Activated naive CD8-positive, alpha-beta T cell treated with anti-CD3 and anti-CD28 coated beads for 36 hours (primary cell): ENCODE data around the gene CCM2. TPM values are rescaled to one million over a fixed set of nuclear protein-coding genes. Genes with fewer than 3 reads are reported as not detected.
A peak's percentile ranks its signal among the peaks of the same experiment; 100 is the strongest.

Experiments
- DNase-seq: peaks from one replicate; pipeline ENCODE4 v3.0.0; 2021
- H3K27ac Mint-ChIP-seq: one replicate; pipeline ENCODE4 v1.8.0; 2022; ENCODE audit warnings: mild to moderate bottlenecking, moderate library complexity, mixed read lengths
- H3K27me3 Mint-ChIP-seq: one replicate; pipeline ENCODE4 v1.8.0; 2022; ENCODE audit warnings: mild to moderate bottlenecking, mixed read lengths
- H3K36me3 Mint-ChIP-seq: one replicate; pipeline ENCODE4 v1.8.0; 2021; ENCODE audit warnings: mild to moderate bottlenecking, mixed read lengths
- H3K4me1 Mint-ChIP-seq: one replicate; pipeline ENCODE4 v1.8.0; 2021; ENCODE audit warnings: mixed read lengths
- H3K4me3 Mint-ChIP-seq: one replicate; pipeline ENCODE4 v1.8.0; 2022; ENCODE audit warnings: mild to moderate bottlenecking, moderate library complexity, mixed read lengths
- H3K9me3 Mint-ChIP-seq: one replicate; pipeline ENCODE4 v1.8.0; 2022; ENCODE audit warnings: mixed read lengths
- total RNA-seq, 2 experiments: library from RNA; stranded (reverse); gene quantifications; one replicate each; pipeline ENCODE4 v1.2.3, GENCODE V29; 2021

CCM2 gene
- total RNA-seq, 2 experiments from 2014 or later, result 50.8 to 51.6 TPM

DNA sequence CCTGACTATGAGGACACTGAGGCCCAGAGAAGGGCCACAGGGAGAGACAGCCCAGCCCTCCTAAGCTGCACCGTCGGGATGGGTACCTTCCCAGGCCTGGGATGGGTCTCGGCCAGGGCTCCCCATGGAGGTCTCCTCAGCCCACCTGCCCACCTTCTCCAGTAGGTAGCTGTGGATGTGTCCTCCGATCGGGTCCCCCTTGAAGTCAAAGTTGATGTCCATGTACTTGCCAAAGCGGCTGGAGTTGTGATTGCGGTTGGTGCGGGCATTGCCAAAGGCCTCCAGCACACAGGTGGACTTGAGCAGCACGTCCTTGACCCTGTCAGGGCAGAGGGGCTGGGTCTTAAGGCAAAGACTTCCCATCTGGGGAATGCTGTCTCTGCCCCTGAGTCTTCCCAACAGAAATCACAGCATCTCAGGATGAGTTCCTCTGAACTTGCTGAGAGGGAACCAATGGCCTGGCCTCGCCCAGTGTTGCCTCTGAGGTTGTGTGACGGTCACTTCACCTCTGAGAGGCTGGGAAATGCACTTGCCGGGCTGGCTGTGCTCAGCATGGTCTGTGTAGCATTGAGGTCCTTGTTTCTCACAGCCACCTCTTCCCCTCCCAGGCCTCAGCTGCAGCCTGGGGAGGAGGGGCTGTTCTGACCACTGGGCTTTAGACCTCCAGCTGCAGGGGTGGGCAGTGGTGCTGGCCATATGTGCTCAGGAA, 24.5 kb upstream of the CCM2 start:
- H3K4me3 Mint-ChIP-seq, result peak overlapping the region; percentile 34
- H3K9me3 Mint-ChIP-seq, result no peaks in the 10 kb centered on the region
- no peak for DNase-seq
- H3K27me3 Mint-ChIP-seq, result no peaks in the 10 kb centered on the region
- H3K36me3 Mint-ChIP-seq, result peaks cover 61% of the 10 kb centered on the region
- H3K27ac Mint-ChIP-seq, result peak overlapping the region; percentile 71
- peaks cover 38% of the 10 kb centered on the region for H3K4me1 Mint-ChIP-seq

DNA sequence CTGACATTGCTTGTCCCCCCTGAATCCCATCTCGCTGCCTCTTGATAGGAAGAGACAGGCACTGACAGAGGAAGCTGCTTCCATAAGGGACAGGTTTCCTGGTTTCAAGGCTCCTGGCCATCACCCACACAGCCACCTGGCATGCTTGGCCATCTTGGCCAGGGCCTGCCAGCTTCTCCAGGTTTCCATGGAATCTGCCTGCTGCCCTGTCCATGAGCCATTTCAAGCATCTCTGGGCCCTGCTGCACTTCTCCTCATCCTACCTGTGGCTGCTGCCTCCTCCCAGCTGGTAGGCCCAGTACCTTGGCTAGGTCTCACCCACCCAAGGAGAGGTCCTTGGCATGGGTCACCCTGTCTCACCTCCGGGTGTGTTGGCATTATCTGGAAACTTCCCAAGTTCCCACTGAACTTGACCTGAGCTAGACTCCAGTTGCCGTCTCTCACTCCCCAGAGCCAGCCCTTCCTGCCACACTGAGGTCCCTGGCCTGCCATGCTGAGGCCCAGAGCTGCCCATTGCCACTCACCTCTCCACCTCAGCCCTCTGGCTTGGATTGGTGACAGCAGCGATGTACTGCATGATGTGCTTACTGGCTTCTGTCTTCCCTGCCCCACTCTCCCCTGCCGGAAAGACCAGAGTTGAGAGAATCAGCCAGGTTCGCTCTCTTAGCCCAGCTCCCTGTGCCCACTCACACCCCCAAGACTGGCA, 23.8 kb upstream of the CCM2 start:
- Mint-ChIP-seq H3K27ac (peak overlapping the region; percentile 100), H3K27me3 (no peaks in the 10 kb centered on the region), H3K4me3 (peak overlapping the region; percentile 97), H3K36me3 (peaks cover 60% of the 10 kb centered on the region), H3K4me1 (peaks cover 44% of the 10 kb centered on the region), H3K9me3 (no peaks in the 10 kb centered on the region)
- DNase-seq, result no peak

DNA sequence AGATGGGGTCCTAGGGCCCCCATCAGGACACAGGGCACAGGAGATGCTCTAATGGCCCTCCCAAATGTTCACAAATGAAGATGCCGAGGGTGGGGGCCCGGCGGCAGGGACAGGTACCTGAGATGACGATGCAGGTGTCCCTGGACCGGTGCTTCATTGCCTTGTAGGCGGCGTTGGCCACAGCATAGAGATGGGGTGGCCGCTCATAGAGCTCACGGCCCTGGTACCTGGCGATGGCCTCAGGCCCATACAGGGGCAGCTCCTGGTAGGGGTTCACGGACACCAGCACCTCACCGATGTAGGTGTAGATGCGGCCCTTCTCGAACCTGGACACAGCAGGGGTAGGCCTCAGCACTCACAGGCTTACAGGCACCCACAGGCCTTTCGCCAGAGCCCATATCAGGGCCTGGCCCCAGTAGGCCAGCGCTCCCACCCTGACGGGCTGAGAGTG, 23.2 kb upstream of the CCM2 start:
- H3K27me3 Mint-ChIP-seq, result no peaks in the 10 kb centered on the region

DNA sequence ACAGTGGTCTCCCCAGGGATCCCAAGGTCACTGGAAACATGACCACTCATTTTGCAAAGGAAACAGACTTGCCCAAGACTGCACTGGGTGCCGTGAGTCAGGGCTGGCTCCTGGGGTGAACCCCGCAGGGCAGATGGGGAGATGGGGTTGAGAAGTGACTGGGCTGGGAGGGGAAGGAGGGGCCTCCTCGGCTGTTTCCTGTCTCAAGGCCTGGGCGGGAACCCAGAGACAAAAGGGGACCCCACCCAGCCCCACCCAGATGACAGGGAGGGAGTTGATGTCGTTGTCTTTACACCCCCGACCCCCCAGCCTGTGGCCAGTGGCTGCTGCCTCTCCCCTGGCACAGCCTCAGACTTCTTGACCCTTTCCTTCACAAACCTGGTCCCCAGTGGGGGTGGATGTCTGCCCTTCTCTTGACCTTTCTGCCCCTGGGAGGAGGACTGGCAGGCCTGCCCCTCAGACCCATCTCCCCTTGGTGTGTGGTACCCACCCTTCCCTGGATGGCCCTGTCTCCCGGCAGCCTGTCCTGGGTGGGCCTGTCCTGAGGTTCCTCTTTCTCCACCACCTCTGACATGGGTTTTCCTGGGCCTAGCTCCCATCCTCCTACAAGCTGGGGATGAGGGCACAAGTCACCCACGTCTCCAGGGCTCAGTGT, 22.6 kb upstream of the CCM2 start:
- Mint-ChIP-seq H3K4me3 (peak overlapping the region; percentile 97), H3K4me1 (peaks cover 48% of the 10 kb centered on the region), H3K9me3 (no peaks in the 10 kb centered on the region), H3K27ac (peak overlapping the region; percentile 100), H3K27me3 (no peaks in the 10 kb centered on the region), H3K36me3 (peaks cover 62% of the 10 kb centered on the region)
- DNase-seq, result peak; percentile 83

More for the DNA sequence above, 23.2 kb upstream of the CCM2 start:
- H3K9me3 Mint-ChIP-seq, result no peaks in the 10 kb centered on the region
- H3K4me3 Mint-ChIP-seq, result peak overlapping the region; percentile 97
- H3K36me3 Mint-ChIP-seq, result peaks cover 62% of the 10 kb centered on the region
- peaks cover 47% of the 10 kb centered on the region for H3K4me1 Mint-ChIP-seq
- H3K27ac Mint-ChIP-seq, result peak overlapping the region; percentile 100
- DNase-seq, result no peak

DNA sequence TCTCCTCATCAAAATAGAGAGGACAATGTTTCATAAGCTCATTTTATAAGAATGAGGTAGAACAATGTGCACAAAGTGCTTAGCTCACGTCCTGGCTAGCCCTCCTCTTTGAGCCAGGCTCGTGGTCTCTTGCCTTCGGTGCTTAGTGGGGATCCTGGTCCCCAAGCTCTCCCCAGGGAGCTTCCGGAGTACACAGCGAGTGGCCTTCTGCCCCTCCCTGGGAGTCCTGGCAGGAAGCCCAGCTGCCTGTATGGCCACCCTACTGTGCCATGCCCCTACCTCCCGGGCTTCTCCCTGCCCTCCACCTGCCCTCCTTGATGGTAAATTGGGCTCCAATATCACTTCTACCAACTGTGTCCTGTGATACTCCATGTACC, 22.1 kb upstream of the CCM2 start:
- H3K27me3 Mint-ChIP-seq, result no peaks in the 10 kb centered on the region
- peak overlapping the region; percentile 100 for H3K27ac Mint-ChIP-seq
- no peaks in the 10 kb centered on the region for H3K9me3 Mint-ChIP-seq
- peaks cover 52% of the 10 kb centered on the region for H3K4me1 Mint-ChIP-seq
- peaks cover 67% of the 10 kb centered on the region for H3K36me3 Mint-ChIP-seq
- DNase-seq, result no peak
- peak overlapping the region; percentile 97 for H3K4me3 Mint-ChIP-seq

DNA sequence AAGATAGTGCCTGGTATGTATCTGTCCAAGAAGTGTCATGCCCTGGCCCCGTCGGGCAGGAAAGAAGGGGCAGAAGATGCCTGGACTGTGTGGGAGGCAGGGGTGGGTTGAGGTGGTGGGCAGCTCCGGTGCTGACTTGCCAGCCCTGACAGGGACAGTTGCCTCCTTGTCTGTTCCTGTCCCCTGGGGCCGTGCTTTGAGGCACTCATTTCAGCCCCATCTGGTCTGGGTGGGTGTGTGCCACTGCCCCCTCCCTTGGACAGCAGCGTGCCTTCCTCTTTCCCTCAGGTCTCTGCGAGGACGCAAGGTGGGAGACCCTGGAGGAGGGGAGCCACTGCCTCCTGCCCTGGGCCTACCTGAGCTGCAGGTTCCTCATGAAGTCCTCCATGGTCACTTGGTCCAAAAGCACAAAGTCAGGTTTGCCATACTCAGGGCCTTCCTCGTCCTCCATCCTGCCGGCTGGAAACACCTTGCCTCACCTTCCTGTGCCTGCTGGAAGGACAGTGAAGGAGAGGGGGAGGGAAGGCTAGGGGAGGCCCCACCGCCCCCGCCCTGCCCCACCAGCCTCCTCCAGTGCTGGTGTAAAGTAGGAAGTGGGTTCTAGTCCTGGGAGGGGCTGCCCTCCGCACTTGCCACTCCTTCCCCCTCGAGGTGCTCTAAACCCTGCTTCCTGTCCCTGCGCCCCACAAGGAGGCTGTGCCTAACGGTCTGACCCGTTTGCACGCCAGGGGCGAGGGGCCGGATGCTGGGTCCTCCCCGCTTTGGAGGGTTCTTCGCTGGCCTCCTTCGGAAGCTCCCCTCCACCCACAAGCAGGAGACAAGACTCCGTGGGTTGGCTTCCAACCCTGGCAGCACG, 21.3 kb upstream of the CCM2 start, which contains the start of gene MYO1G:
Gene MYO1G (minus strand): TSS at position 505 of the 856 bp plus-strand sequence. CDS start 54 bp downstream, at position 451.
- Mint-ChIP-seq H3K4me3 (peak within 1 kb of the TSS; percentile 97), H3K27me3 (no peaks in the 10 kb centered on the region), H3K27ac (peak within 1 kb of the TSS; percentile 100), H3K36me3 (peaks cover 71% of the 10 kb centered on the region), H3K4me1 (peaks cover 55% of the 10 kb centered on the region), H3K9me3 (no peaks in the 10 kb centered on the region)
- peak; percentile 93 for DNase-seq

DNA sequence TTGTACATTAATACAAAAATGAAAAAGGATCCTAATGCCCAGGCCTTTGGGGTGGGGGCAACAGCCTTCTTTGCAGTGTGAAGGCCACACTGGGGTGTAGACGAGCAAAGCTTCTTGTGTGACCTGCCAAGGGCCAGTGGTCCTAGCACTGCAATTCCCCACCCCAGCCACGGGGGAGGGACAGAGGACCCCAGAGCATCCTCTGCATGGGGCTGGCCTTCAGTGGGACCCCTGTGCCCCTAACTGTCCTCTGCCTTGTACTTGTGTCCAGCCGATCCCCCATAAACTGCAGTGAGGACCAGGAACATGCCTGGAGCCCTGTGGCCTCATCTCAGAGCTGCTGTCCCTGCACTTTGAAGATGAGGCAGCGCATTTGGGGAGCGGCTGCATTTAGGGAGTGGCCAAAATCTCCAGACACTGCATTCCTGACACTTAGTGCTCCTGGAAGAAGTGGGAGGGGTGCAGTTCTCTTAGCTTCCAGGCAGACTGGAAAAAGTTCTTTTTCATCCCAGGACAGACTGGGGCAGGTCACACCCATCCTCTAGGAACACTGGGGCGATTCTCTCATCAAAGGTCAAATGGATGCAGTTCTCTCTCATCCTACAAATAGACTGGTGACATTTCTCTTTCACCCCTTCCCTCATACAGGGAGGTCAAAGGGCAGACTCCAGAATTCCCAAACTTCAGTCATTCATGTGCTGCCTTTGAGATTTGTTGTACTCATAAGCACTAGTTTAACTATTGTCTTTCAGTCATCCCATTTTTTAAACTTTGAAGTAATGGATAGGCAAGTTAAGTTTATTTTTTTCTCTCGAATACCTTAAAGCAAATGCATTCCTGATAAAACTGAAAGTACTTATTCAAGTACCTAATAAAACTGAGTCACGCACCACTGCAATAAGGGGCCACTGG, 20.3 kb upstream of the CCM2 start:
- DNase-seq, result no peak
- Mint-ChIP-seq H3K36me3 (peaks cover 75% of the 10 kb centered on the region), H3K27ac (peak overlapping the region; percentile 100), H3K4me3 (peak overlapping the region; percentile 97), H3K27me3 (peaks cover 3% of the 10 kb centered on the region), H3K9me3 (no peaks in the 10 kb centered on the region), H3K4me1 (peaks cover 60% of the 10 kb centered on the region)

DNA sequence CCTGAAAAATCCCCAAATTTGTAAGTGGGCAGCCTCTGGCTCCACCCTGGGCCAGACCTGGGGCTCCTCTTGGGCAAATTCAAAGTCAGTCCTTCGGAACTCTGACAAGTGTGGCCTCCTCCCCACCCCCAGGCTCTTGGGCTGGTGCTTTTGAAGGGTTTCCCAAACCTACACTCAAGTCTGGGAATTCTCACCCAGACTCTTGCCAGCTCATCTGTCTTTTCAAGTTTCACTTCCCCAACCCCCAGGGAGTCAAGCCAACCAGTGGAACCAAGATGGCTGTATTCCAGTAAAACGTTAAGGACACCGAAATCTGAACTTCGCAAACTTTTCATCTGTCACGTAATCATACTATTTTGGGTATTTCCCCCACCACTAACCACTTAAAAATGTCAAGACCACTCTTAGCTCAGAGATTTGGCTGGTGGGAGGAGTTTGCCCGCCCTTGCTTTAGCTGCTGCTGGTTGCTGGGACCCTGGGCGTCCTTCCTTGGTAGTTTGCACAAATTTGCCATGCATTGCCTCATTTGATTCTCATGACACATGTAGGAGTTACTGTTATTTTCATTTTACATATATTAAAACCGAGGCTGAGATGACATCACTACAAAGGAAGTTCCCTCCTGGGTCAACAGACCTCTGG, 19.5 kb upstream of the CCM2 start:
- Mint-ChIP-seq H3K4me1 (peaks cover 66% of the 10 kb centered on the region), H3K9me3 (no peaks in the 10 kb centered on the region), H3K27ac (peak overlapping the region; percentile 100), H3K4me3 (peak overlapping the region; percentile 97), H3K27me3 (peaks cover 3% of the 10 kb centered on the region), H3K36me3 (peaks cover 77% of the 10 kb centered on the region)
- peak; percentile 89 for DNase-seq

DNA sequence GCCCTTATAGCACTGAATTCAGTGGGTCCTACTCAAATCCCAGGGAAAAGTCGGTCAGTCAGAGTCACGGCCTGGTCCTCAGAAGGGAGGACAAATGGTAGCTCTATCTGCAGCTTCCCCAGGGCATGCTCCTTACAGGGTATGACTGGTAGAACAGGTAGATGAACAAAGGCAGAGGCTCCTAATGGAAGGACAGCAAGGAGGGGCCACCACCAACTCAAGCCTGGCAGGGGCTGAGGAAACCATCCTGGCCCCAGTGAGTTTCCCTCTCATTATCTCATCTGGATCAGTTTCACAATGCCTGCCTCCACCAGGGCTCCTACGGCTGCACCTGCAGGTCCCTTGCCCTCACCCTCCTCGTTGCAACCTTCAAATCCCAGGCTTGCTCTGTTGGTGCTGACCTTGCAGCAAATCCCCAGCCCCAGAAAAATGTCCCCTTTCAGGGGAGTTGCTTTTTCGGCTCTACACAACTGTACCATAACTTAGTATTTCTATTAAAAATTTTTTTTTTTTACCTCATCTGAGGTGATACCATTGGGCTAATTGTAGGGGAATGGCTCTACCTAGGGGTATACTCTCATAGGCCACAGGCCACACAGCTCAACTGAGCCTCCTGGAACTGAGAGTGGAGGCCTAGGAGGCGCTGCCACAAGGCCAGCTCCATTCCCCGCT, 18.8 kb upstream of the CCM2 start:
- peak; percentile 63 for DNase-seq
- H3K27ac Mint-ChIP-seq, result peak overlapping the region; percentile 100

DNA sequence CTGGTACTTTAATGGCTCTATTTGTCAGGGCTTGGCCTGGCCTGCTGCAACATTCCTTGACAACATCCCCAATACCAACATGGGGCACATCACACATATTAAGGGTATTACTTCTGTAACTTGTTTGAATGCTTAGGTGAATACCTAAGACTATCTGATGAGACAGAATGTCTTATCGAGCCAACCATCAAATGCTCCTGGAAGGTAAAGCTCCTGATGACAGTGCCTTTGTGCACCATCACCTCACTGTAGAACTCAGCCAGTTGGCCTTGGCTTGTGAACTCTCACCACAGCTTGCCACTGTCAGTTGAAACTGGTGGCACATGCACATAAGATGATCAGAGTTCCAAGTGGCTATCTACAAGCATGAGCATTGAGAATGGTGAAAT, 17.5 kb upstream of the CCM2 start:
- peak overlapping the region; percentile 100 for H3K27ac Mint-ChIP-seq
- peaks cover 67% of the 10 kb centered on the region for H3K4me1 Mint-ChIP-seq
- DNase-seq, result no peak
- peak overlapping the region; percentile 99 for H3K4me3 Mint-ChIP-seq
- H3K9me3 Mint-ChIP-seq, result no peaks in the 10 kb centered on the region
- H3K36me3 Mint-ChIP-seq, result peaks cover 74% of the 10 kb centered on the region
- H3K27me3 Mint-ChIP-seq, result peaks cover 7% of the 10 kb centered on the region

More for the DNA sequence above, 18.8 kb upstream of the CCM2 start:
- Mint-ChIP-seq H3K4me1 (peaks cover 65% of the 10 kb centered on the region), H3K4me3 (peak overlapping the region; percentile 99), H3K36me3 (peaks cover 79% of the 10 kb centered on the region), H3K9me3 (no peaks in the 10 kb centered on the region), H3K27me3 (peaks cover 3% of the 10 kb centered on the region)

DNA sequence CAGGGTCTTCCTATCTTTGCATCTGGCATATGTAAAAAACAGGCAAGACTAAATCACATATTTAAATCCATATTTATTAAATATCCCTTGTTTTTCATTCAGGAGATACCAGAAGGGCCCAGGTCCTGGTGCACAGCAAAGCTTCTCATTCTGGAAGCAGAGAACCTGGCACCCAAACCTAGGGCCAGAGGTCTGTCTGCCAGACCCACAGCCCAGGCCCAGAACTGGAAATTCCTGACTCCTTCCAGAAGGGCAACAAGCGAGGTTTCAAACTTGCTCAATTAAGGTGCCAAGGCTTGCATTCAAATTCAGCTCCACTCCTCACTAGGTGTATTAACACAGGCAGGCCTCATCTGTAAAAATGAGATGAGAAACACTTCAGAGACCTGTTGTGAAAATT, 17.0 kb upstream of the CCM2 start:
- DNase-seq, result no peak
- peak overlapping the region; percentile 99 for H3K4me3 Mint-ChIP-seq
- H3K36me3 Mint-ChIP-seq, result peaks cover 74% of the 10 kb centered on the region
- H3K4me1 Mint-ChIP-seq, result peaks cover 71% of the 10 kb centered on the region
- peaks cover 7% of the 10 kb centered on the region for H3K27me3 Mint-ChIP-seq
- H3K9me3 Mint-ChIP-seq, result no peaks in the 10 kb centered on the region
- peak overlapping the region; percentile 100 for H3K27ac Mint-ChIP-seq

DNA sequence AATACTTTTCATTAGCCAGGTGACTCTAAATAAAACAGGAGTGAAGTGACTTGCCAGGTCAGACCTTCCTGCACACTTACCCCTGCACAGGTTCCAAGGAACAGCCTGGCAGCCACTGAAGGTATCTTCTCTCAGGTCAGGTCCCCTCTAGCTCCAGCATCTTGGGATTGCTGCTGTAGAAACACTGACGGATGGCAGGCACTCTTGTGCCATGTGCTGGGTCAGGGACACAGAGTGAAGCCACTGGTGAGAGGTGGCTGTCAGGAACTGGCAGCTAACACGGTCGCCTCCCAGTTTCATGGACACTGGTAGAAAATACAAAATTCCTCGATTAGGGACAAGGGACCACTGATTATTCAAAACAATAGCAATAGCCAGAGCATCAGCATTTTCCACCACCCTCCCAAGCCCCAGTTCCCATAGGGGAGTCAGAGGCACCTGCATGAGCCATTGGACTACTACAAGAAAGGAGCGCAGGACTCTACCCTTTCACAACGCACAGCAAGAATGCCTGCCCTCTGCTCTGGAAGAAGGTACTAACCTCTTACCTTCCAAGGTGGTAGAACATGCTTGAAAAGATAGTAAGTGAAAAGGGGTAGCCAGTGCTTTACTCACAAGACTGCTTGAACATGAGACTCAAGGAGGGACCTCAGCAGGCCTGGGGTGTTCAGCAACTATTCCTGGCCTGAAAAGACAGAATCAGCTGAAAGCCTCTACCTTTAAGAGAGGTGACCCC, 16.1 kb upstream of the CCM2 start:
- Mint-ChIP-seq H3K36me3 (peaks cover 66% of the 10 kb centered on the region), H3K9me3 (no peaks in the 10 kb centered on the region), H3K27ac (peak overlapping the region; percentile 100), H3K4me3 (peak overlapping the region; percentile 99), H3K27me3 (peaks cover 7% of the 10 kb centered on the region), H3K4me1 (peaks cover 76% of the 10 kb centered on the region)
- no peak for DNase-seq
